Mesendoderm (in vitro differentiated cells): ENCODE measurements around the gene KRT77. TPM values are rescaled to one million over a fixed set of nuclear protein-coding genes. Genes with fewer than 3 reads are reported as not detected.
"Not testable (repeated sequence)": the region's sequence is repeated elsewhere in the genome, so short reads cannot be mapped to it uniquely, and the experiment has no call there.

Experiments
- DNase-seq: peaks from one replicate; pipeline ENCODE4 v3.0.0; 2013
- H2AK5ac ChIP-seq: 2 replicates; pipeline ENCODE4 v1.6.1; 2013; ENCODE audit warnings: low read length, inconsistent platforms
- H2BK120ac ChIP-seq: 2 replicates; pipeline ENCODE4 v1.6.1; 2013; ENCODE audit warnings: low read depth, mild to moderate bottlenecking, low read length, moderate library complexity, mixed read lengths
- H2BK15ac ChIP-seq: replicated peaks from 2 replicates; pipeline ENCODE4 v1.6.1; 2013; ENCODE audit warnings: low read depth, mild to moderate bottlenecking, moderate library complexity
- H2BK5ac ChIP-seq: 2 replicates; pipeline ENCODE4 v1.6.1; 2013; ENCODE audit warnings: low read length, inconsistent platforms
- H3K18ac ChIP-seq: 2 replicates; pipeline ENCODE4 v1.6.1; 2013; ENCODE audit warnings: mild to moderate bottlenecking, low read length, mixed read lengths
- H3K23ac ChIP-seq: one replicate; pipeline ENCODE4 v1.6.1; 2013; ENCODE audit warnings: low read length
- H3K27ac ChIP-seq: 2 replicates; pipeline ENCODE4 v1.5.1; 2013; ENCODE audit warnings: low read depth, mild to moderate bottlenecking, inconsistent platforms, low read length, moderate library complexity
- H3K27me3 ChIP-seq: 2 replicates; pipeline ENCODE4 v1.6.1; 2013; ENCODE audit warnings: low read length, control low read depth, mild to moderate bottlenecking, inconsistent platforms; ENCODE audit not compliant: insufficient read depth, poor library complexity
- H3K36me3 ChIP-seq: 2 replicates; pipeline ENCODE4 v1.6.1; 2013; ENCODE audit warnings: low read length, inconsistent platforms; ENCODE audit not compliant: control insufficient read depth, insufficient read depth
- H3K4ac ChIP-seq: one replicate; pipeline ENCODE4 v1.6.1; 2013; ENCODE audit warnings: low read depth, mild to moderate bottlenecking, low read length, moderate library complexity
- H3K4me1 ChIP-seq: 2 replicates; pipeline ENCODE4 v1.6.1; 2013; ENCODE audit warnings: low read depth, low read length, inconsistent platforms; ENCODE audit not compliant: control insufficient read depth
- H3K4me2 ChIP-seq: 2 replicates; pipeline ENCODE4 v1.6.1; 2013; ENCODE audit warnings: low read length
- H3K4me3 ChIP-seq: 2 replicates; pipeline ENCODE4 v1.5.1; 2013; ENCODE audit warnings: mild to moderate bottlenecking, low read length
- H3K56ac ChIP-seq: one replicate; pipeline ENCODE4 v1.6.1; 2013; ENCODE audit warnings: low read length
- H3K79me1 ChIP-seq: 2 replicates; pipeline ENCODE4 v1.6.1; 2013; ENCODE audit warnings: low read length, inconsistent platforms
- H3K79me2 ChIP-seq: 2 replicates; pipeline ENCODE4 v1.6.1; 2013; ENCODE audit warnings: mild to moderate bottlenecking, low read length; ENCODE audit not compliant: control insufficient read depth, insufficient read depth
- H3K9ac ChIP-seq: 2 replicates; pipeline ENCODE4 v1.6.1; 2013; ENCODE audit warnings: low read length, inconsistent platforms
- H4K5ac ChIP-seq: one replicate; pipeline ENCODE4 v1.6.1; 2013; ENCODE audit warnings: low read length
- H4K8ac ChIP-seq: one replicate; pipeline ENCODE4 v1.6.1; 2013; ENCODE audit warnings: low read depth, mild to moderate bottlenecking, control low read depth, low read length, moderate library complexity
- WGBS: extraction: QIAGEN DNeasy Blood & Tissue Kit; methylation state at CpG from one replicate; pipeline ENCODE4 v1.1.7; 2013; ENCODE audit warnings: low lambda C conversion rate, missing lambda C conversion rate; ENCODE audit not compliant: insufficient coverage; ENCODE audit errors: extremely low coverage; 5-methylcytosine and 5-hydroxymethylcytosine counted together
- polyA plus RNA-seq, 2 experiments: library from polyadenylated mRNA; stranded (reverse); fragments of 200-250 nt; gene quantifications; one replicate each; pipeline ENCODE4 v1.2.3, GENCODE V29; 2013

Gene KRT77
- polyA plus RNA-seq (2013, experiment 1 of 2): not detected
- polyA plus RNA-seq (2013, experiment 2 of 2): not detected

GRCh38 chr12:52703424-52703823 lies at the start of gene KRT77:
TSS of gene KRT77 (minus strand) at chr12:52703524. CDS start at chr12:52703434, 90 bp downstream.
- H2BK120ac ChIP-seq: no peak within 1 kb of the TSS
- H4K8ac ChIP-seq: no peak within 1 kb of the TSS
- no peak within 1 kb of the TSS for H3K18ac ChIP-seq
- no peak within 1 kb of the TSS for H3K27ac ChIP-seq
- no peak within 1 kb of the TSS for H3K56ac ChIP-seq
- H3K4ac ChIP-seq: no peak within 1 kb of the TSS
- H2BK5ac ChIP-seq: no peak within 1 kb of the TSS
- H3K36me3 ChIP-seq: no peaks in the 10 kb centered on the region
- H3K4me2 ChIP-seq: no peak within 1 kb of the TSS
- H4K5ac ChIP-seq: no peak within 1 kb of the TSS
- peaks cover 6% of the 10 kb centered on the region for H3K4me1 ChIP-seq
- no peak within 1 kb of the TSS for H3K9ac ChIP-seq
- no peak within 1 kb of the TSS for H3K4me3 ChIP-seq
- H2BK15ac ChIP-seq: no peak within 1 kb of the TSS
- no CpG with 5 or more reads among the region's 2 CpGs for WGBS
- DNase-seq: no peak
- H2AK5ac ChIP-seq: no peak within 1 kb of the TSS
- H3K23ac ChIP-seq: no peak within 1 kb of the TSS
- no peaks in the 10 kb centered on the region for H3K27me3 ChIP-seq
- no peaks in the 10 kb centered on the region for H3K79me2 ChIP-seq
- no peaks in the 10 kb centered on the region for H3K79me1 ChIP-seq

GRCh38 chr12:52752516-52752915 lies 49.2 kb upstream of the KRT77 start:
- no peak overlapping the region for H3K56ac ChIP-seq
- H3K4ac ChIP-seq: no peak overlapping the region
- H2BK15ac ChIP-seq: no peak overlapping the region
- H3K27me3 ChIP-seq: no peaks in the 10 kb centered on the region
- H3K9ac ChIP-seq: no peak overlapping the region
- H3K36me3 ChIP-seq: no peaks in the 10 kb centered on the region
- H3K18ac ChIP-seq: no peak overlapping the region
- H3K4me2 ChIP-seq: no peak overlapping the region
- H4K5ac ChIP-seq: no peak overlapping the region
- H3K27ac ChIP-seq: no peak overlapping the region
- no peak overlapping the region for H2AK5ac ChIP-seq
- no peak overlapping the region for H4K8ac ChIP-seq
- no peaks in the 10 kb centered on the region for H3K79me2 ChIP-seq
- no peaks in the 10 kb centered on the region for H3K4me1 ChIP-seq
- H3K79me1 ChIP-seq: no peaks in the 10 kb centered on the region
- no peak overlapping the region for H2BK120ac ChIP-seq
- H2BK5ac ChIP-seq: no peak overlapping the region
- H3K4me3 ChIP-seq: no peak overlapping the region
- no peak for DNase-seq
- no CpG with 5 or more reads among the region's 2 CpGs for WGBS
- no peak overlapping the region for H3K23ac ChIP-seq

GRCh38 chr12:52751795-52752194 lies 48.5 kb upstream of the KRT77 start:
- H4K5ac ChIP-seq: no peak overlapping the region
- H3K27me3 ChIP-seq: no peaks in the 10 kb centered on the region
- H2BK120ac ChIP-seq: no peak overlapping the region
- H2BK15ac ChIP-seq: no peak overlapping the region
- H3K23ac ChIP-seq: no peak overlapping the region
- H3K79me1 ChIP-seq: no peaks in the 10 kb centered on the region
- H2AK5ac ChIP-seq: no peak overlapping the region
- no peak overlapping the region for H3K4ac ChIP-seq
- no peaks in the 10 kb centered on the region for H3K36me3 ChIP-seq
- no peak overlapping the region for H3K18ac ChIP-seq
- no peak overlapping the region for H3K4me2 ChIP-seq
- H3K4me1 ChIP-seq: no peaks in the 10 kb centered on the region
- H4K8ac ChIP-seq: no peak overlapping the region
- H3K56ac ChIP-seq: no peak overlapping the region
- H3K4me3 ChIP-seq: no peak overlapping the region
- H2BK5ac ChIP-seq: no peak overlapping the region
- no peaks in the 10 kb centered on the region for H3K79me2 ChIP-seq
- no peak for DNase-seq
- no peak overlapping the region for H3K9ac ChIP-seq
- no peak overlapping the region for H3K27ac ChIP-seq

- H2BK120ac ChIP-seq, H3K4me3 ChIP-seq, H3K27me3 ChIP-seq, H3K79me2 ChIP-seq, H3K56ac ChIP-seq, H2AK5ac ChIP-seq, H2BK15ac ChIP-seq, H2BK5ac ChIP-seq, H3K79me1 ChIP-seq, H3K4ac ChIP-seq, H3K4me1 ChIP-seq, DNase-seq, H4K8ac ChIP-seq, H3K9ac ChIP-seq, H3K4me2 ChIP-seq, H3K27ac ChIP-seq, H3K36me3 ChIP-seq, H3K18ac ChIP-seq, H4K5ac ChIP-seq, H3K23ac ChIP-seq: not testable (repeated sequence)
- no CpG with 5 or more reads among the region's 3 CpGs for WGBS
Observed at GRCh38 chr12:52750532-52750931, 47.2 kb upstream of the KRT77 start.

GRCh38 chr12:52749827-52750226 lies 46.5 kb upstream of the KRT77 start:
- Histone ChIP-seq H2BK5ac (no peak overlapping the region), H2AK5ac (no peak overlapping the region), H3K79me2 (no peaks in the 10 kb centered on the region), H3K18ac (no peak overlapping the region), H3K4me1 (no peaks in the 10 kb centered on the region), H3K23ac (no peak overlapping the region), H3K36me3 (no peaks in the 10 kb centered on the region), H3K9ac (no peak overlapping the region), H3K4me3 (no peak overlapping the region), H2BK15ac (no peak overlapping the region), H3K4ac (no peak overlapping the region), H4K5ac (no peak overlapping the region), H4K8ac (no peak overlapping the region), H2BK120ac (no peak overlapping the region), H3K27me3 (no peaks in the 10 kb centered on the region), H3K56ac (no peak overlapping the region), H3K27ac (no peak overlapping the region), H3K4me2 (no peak overlapping the region), H3K79me1 (no peaks in the 10 kb centered on the region)
- WGBS: no CpG with 5 or more reads among the region's 3 CpGs
- DNase-seq: no peak

- no peak overlapping the region for H2BK5ac ChIP-seq
- H3K79me2 ChIP-seq: no peaks in the 10 kb centered on the region
- H2AK5ac ChIP-seq: no peak overlapping the region
- H3K56ac ChIP-seq: no peak overlapping the region
- no peaks in the 10 kb centered on the region for H3K79me1 ChIP-seq
- H3K4me1 ChIP-seq: no peaks in the 10 kb centered on the region
- no peaks in the 10 kb centered on the region for H3K27me3 ChIP-seq
- H4K5ac ChIP-seq: no peak overlapping the region
- no peak for DNase-seq
- H4K8ac ChIP-seq: no peak overlapping the region
- no peaks in the 10 kb centered on the region for H3K36me3 ChIP-seq
- no peak overlapping the region for H2BK15ac ChIP-seq
- H3K18ac ChIP-seq: no peak overlapping the region
- no peak overlapping the region for H3K27ac ChIP-seq
- no peak overlapping the region for H3K23ac ChIP-seq
- H2BK120ac ChIP-seq: no peak overlapping the region
- H3K4ac ChIP-seq: no peak overlapping the region
- no peak overlapping the region for H3K4me3 ChIP-seq
- WGBS: no CpG with 5 or more reads among the region's 14 CpGs
- H3K9ac ChIP-seq: no peak overlapping the region
- H3K4me2 ChIP-seq: no peak overlapping the region
Observed at GRCh38 chr12:52748578-52748977, 45.3 kb upstream of the KRT77 start.
